Activated naive CD4-positive, alpha-beta T cell treated with anti-CD3 and anti-CD28 coated beads, Interleukin-2, amount 50 U/mL, for 72 hours (primary cell): Measurements from ENCODE around the gene ACE. TPM values are rescaled to one million over a fixed set of nuclear protein-coding genes. Genes with fewer than 3 reads are reported as not detected.

Experiments
- ATAC-seq, 2 donors: fragments of 150-1000 bp; cut with Tn5 transposase; 2 replicates each; pipeline ENCODE4 v1.10.0; 2021; ENCODE audit warnings: mild to moderate bottlenecking in 2 of 2, moderate library complexity in 2 of 2
- DNase-seq, 2 donors: peaks; one replicate each; pipeline ENCODE4 v3.0.0; 2021 to 2022; ENCODE audit warnings: low spot score in 2 of 2
- H3K27ac Mint-ChIP-seq, 2 donors: one replicate each; pipeline ENCODE4 v1.8.0; 2022; ENCODE audit warnings: mild to moderate bottlenecking in 2 of 2, mixed read lengths in 2 of 2
- H3K36me3 Mint-ChIP-seq, 2 donors: one replicate each; pipeline ENCODE4 v1.8.0; 2022; ENCODE audit warnings: mixed read lengths in 2 of 2
- H3K9me3 Mint-ChIP-seq, 2 donors: one replicate each; pipeline ENCODE4 v1.8.0; 2022; ENCODE audit warnings: mixed read lengths in 2 of 2
- total RNA-seq, 2 donors: library from RNA; stranded (reverse); gene quantifications; one replicate each; pipeline ENCODE4 v1.2.3, GENCODE V29; 2022

Gene ACE
- total RNA-seq, 2 donors from 2014 or later, result 0.39 to 0.66 TPM

DNA sequence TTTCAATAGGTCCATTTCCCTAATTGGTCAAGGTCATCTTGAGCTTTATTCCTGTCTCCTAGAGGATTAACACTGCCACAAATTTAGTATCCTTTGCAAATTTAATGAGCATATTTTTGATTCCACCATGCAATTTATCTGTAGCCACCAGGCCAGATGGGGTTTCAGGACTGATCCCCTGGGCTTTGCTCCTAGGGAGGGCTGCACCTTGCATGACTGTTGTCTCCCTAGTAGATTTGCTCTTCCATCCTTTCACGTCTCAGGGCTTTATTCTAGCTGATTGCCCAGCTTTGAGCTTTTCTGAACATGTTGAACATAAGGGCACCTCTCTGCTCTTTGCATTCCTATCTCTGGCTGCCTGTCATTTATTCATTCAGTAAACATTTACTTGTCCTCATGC, 38.6 kb downstream of the ACE start:
- no peaks in the 10 kb centered on the region for H3K9me3 Mint-ChIP-seq
- no peaks in the 10 kb centered on the region for H3K36me3 Mint-ChIP-seq
- ATAC-seq, result no peak
- DNase-seq, result no peak
- no peak overlapping the region for H3K27ac Mint-ChIP-seq

DNA sequence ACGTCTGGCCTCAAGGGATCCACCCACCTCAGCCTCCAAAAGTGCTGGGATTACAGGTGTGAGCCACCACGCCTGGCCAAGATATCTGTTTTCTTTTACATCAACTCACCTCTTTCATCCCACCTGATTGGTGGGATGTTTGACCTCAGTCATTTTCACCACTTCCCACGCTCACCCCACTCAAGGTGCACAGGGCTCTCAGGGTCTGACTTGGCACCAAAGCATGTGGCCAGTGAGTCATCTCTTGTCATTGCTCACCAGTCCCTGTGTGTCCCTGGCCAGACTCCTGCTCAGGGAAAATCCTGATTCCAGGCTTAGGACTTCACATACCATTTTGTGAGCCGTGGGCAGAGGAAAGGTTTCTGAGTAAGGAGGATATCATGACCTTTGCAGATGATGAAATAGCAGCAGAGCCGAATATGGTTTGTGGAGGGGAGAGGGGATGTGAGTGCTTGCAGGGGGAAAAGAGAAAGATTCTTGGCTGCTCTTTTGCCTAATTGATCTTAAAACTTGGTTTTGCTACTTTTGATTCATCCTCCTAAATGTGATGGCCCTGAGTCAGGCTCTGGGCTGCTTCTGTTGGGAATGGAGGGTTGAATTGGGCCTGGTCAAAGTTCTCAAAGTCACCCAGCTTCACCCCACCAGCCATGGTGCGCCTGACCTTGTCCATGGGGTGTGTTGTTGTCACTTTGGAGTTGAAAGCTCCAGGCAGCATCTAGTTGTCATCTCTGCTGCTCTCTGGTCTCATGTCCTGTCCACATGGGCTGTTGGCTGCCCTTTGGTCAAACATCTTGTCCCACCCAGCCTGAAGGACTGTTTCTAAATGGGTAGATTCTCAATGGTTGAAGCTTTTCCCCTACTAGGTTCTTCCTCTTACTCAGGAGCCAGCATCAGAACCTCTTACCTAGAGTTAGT, 40.3 kb downstream of the ACE start:
- ATAC-seq, result peak; percentile 88 to 96
- DNase-seq, result peak in 1 of 2 donors; percentile 75
- H3K27ac Mint-ChIP-seq, result peak overlapping the region in 1 of 2 donors; percentile 60
- H3K36me3 Mint-ChIP-seq, result no peaks in the 10 kb centered on the region
- H3K9me3 Mint-ChIP-seq, result no peaks in the 10 kb centered on the region

DNA sequence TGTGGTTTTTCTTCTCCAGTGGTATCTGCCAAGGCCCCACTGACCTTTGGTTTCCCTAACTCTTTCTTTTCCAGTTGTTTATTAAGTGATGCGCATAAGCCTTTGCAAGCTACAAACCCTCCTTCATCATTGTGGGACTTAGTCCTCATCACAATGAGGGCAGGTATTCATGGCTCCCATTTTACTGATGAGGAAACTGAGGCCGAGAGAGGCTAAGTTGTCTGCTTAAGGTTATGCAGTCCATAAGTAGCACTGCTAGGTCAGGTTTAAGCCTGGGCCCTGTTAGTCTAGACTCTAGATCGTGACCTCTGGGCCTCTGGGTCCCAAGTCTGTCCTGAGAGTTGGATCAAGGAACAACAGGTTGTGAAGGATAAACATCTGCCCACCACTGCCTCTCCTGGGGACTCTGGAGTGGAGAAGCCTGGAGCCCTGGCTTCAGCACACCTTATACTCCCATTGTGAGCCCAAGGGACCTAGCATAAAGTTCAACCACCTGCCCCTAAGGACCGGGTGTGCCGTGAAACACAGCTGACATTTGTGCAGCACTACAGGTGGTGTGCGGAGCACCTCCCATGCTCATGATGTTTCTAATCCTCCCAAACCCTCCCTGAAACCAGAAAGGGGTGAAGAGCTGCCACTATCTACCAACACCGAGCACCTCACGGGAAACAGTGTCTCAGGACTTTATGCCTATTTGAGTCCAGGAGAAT, 41.1 kb downstream of the ACE start:
- Mint-ChIP-seq H3K9me3 (no peaks in the 10 kb centered on the region), H3K36me3 (no peaks in the 10 kb centered on the region), H3K27ac (no peak overlapping the region)
- DNase-seq, result no peak
- ATAC-seq, result no peak

DNA sequence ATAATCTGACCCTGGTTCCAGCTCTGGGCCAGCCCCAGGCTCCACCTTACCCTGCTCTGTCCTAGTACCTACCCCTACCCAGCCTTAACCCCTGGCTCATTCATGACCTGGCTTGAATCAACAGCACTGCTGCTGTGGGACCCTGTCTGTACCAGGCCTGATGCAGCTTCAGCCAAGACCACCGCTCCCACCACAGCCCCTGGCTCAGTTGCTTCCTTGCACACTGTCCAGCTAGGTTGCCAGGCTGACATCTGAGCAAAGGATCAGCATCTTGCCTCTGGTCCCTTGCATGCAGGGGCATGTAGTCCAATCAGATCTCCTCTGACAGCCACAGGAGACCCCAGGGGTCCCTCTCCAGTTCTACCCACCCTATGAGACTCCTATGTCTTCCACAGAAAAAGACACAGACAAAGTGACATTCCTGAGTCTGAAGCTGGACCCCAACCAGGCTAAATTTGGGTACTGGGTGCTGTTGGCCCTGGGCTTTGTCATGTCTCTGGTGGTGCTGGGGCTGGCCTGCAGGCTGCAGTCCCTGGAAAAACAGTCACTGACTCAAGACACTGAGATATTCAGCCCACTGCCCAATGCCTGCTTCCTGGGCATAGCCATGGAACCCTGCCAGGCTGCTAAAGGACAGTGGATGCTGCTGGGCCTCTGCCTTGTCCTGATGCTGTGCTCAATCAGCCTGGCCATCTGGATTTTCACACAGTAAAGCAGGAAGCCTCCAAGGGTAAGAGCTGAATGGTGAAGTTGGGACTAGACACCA, 42.4 kb downstream of the ACE start:
- no peak for DNase-seq
- no peak for ATAC-seq
- H3K9me3 Mint-ChIP-seq, result no peaks in the 10 kb centered on the region

DNA sequence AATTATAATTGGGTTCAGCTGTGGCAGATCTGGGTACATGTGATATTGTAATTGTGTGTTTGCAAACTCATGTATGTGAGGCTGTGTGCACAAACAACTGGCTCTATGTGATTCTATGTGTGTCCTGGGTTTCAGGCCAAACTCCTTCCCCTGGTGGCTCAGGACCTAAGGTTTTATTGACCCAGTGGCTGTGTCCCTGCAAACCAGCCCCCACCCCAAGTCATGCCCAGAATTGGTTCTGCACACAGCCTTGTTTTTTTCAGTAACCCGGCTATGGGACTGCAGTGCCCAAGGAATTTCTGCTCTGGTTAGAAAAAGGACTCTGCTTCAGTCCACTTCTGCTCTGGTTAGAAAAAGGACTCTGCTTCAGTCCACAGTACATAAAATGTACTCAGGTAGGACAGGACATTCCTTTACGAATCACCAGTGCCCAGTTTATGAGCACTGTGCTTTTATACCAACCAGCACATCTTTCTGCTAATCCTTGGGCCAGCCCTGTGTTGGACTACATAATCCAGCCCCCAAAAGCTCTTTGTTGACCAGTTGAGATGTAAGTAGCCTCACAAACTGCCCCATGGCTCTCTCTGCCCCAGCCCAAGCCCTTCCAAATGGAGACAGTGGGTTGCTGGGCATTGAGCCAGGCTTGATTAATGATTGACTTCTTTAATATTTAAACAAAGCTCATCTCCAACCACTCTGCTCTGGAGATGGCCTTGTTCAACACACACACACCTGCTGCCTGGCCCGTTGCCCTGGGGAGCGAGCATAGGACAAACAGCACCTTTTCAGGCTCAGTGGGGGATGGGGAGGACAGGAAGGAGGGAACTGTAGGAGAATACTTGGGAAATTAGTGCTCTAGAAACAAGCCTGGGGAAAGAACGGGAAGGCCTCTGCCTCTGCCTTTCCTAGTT, 43.4 kb downstream of the ACE start:
- DNase-seq, result no peak
- H3K9me3 Mint-ChIP-seq, result no peaks in the 10 kb centered on the region

More for the DNA sequence above, 42.4 kb downstream of the ACE start:
- no peaks in the 10 kb centered on the region for H3K36me3 Mint-ChIP-seq
- H3K27ac Mint-ChIP-seq, result no peak overlapping the region

DNA sequence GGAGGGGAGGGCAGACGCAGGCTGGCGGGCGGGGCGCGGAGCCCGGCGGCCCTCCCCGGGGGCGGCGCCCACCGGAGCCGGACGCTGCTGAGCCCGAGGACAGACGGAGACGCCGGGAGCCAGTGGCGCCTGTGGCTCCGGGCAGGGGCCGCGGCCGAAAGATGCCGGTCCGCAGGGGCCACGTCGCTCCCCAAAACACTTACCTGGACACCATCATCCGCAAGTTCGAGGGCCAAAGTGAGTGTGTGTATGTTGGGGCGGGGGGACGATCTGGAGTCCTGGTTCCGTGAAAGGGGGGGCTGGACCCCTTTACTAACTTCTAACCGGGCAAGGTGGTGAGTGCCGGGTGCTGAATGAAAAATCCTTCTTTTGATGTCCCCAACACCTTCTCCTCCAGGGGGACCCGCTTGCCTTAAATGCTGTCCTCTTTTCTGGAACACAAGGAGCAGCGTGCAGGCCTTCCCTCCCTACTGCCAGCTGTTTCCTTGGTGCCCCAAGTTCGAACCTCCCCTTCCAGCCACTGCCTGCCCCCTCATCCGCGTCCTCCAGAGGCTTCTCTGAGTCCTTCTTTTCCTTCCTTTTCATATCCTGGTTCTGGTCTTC, 46.5 kb downstream of the ACE start, which contains the start of gene KCNH6:
TSS of gene KCNH6 (plus strand) at position 106 of the 603 bp plus-strand sequence. CDS start at position 162, 56 bp downstream.
- H3K36me3 Mint-ChIP-seq, result no peaks in the 10 kb centered on the region
- ATAC-seq (peak in 1 of 2 donors; percentile 53), DNase-seq (no peak)
- H3K27ac Mint-ChIP-seq, result no peak within 1 kb of the TSS
- no peaks in the 10 kb centered on the region for H3K9me3 Mint-ChIP-seq

More for the DNA sequence above, 43.4 kb downstream of the ACE start:
- ATAC-seq, result no peak
- no peak overlapping the region for H3K27ac Mint-ChIP-seq
- H3K36me3 Mint-ChIP-seq, result no peaks in the 10 kb centered on the region

DNA sequence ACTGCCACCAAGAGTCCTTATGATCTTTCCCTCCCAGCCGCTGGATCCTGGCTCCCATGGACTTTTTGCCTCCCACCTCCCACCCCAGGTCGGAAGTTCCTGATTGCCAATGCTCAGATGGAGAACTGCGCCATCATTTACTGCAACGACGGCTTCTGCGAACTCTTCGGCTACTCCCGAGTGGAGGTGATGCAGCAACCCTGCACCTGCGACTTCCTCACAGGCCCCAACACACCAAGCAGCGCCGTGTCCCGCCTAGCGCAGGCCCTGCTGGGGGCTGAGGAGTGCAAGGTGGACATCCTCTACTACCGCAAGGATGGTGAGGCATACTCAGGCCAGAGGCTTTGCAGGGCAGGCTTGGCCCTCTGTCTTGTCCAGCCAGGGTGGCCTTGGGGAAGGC, 47.2 kb downstream of the ACE start:
- H3K9me3 Mint-ChIP-seq, result no peaks in the 10 kb centered on the region
- DNase-seq, result no peak
- no peak for ATAC-seq
- no peaks in the 10 kb centered on the region for H3K36me3 Mint-ChIP-seq
- H3K27ac Mint-ChIP-seq, result no peak overlapping the region

DNA sequence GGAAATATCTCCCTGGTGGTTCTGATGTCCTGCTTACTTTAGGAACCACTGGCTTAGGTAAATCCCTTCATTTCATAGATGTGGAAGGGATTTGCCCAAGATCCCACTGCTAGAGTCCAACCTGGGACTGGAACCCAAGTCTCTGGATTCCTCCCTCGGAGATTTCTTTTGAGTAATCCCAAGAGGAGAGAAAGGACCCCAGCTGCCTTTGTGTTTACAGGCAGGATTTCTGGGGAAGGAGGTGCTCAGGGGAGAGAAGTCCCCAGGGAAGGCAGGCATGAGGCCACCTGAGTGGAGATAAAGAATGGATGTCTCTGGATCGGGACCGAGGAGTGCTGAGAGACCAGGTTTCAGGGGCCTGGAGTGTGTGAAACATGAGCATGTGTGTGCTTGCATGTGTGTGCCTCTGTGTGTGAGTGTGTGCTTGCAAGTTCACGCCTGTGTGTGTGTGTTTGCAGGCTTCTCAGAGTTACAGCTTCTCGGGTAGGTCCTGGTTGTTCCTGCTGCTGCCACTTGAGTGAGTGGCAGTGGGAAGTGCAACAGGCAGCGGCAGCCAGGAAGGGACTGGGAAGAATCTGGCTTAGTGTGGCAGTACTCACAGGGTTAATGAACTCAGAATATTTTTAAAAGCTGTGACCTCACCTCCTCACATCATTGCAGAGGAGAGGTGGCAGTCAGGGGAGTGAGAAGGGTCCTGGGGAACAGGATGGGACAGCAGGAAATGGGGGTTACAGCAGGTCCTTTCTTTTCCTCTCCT, 48.5 kb downstream of the ACE start:
- H3K9me3 Mint-ChIP-seq, result no peaks in the 10 kb centered on the region
- no peaks in the 10 kb centered on the region for H3K36me3 Mint-ChIP-seq
- no peak for ATAC-seq
- no peak for DNase-seq
- no peak overlapping the region for H3K27ac Mint-ChIP-seq

DNA sequence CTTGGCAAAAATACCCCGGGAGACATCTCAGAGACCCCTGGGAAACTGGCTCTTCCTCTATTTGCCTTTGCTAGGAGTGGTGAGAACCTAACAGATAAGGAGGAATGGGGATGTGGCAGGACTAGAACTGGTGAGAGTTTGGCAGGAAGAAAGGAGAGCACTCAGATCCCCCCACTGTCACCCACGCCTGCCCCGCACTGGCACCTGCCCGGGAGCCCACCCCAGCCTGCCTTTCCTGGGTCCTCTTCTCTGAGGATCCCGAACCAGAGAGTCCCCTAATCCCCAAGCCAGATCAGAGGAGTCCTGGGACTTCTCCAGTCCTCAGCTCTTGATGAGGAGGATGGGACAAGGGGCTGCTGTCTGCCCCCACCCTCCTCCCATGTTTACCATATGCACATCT, 50.0 kb downstream of the ACE start:
- no peak overlapping the region for H3K27ac Mint-ChIP-seq
- H3K9me3 Mint-ChIP-seq, result no peaks in the 10 kb centered on the region
- ATAC-seq, result no peak
- no peaks in the 10 kb centered on the region for H3K36me3 Mint-ChIP-seq
- DNase-seq, result no peak

DNA sequence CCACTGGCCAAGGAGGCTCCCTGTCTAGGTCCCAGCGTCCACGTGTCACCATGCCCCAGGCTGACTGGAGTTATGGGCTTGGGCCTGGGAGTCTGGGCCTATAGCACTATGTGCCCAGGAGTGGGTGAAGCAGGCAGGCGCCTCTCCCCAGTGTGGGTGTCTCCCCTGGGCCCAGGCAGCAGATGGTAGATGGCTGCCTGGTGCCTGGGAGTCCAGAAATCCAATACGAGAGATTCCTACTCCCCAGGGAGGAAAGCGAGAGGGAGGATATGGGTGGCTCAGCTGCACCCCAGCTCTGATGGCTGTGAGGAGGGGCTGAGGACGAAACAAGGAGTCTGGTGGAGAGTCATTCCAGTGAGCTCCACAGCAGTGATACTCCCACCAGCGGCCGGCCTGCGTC, 51.3 kb downstream of the ACE start:
- DNase-seq, result no peak
- Mint-ChIP-seq H3K9me3 (no peaks in the 10 kb centered on the region), H3K27ac (no peak overlapping the region), H3K36me3 (no peaks in the 10 kb centered on the region)
- no peak for ATAC-seq

DNA sequence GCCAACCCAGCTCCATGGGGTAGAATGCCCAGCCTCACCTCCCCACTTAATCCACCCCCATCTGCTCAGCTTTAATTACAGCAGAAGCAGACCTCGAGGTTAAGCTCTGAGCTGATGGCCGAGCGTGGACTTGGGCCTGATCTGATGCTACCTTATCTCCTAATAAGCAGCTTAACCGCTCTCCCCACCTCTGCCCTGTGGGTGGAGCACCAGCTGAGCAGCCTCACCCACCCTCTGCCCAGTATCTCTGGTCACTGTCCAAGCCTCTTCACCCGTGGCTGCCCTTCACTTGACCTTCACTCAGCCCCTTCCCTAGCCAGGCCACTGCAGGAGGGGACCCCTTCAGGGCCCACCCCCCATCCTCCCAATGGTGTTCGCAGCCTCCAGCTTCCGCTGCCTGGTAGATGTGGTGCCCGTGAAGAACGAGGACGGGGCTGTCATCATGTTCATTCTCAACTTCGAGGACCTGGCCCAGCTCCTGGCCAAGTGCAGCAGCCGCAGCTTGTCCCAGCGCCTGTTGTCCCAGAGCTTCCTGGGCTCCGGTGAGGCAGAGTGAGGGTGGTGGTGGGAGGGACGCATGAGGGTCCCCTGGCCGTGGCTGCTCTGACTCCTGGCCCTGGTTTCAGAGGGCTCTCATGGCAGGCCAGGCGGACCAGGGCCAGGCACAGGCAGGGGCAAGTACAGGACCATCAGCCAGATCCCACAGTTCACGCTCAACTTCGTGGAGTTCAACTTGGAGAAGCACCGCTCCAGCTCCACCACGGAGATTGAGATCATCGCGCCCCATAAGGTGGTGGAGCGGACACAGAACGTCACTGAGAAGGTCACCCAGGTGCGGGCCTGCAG, 53.1 kb downstream of the ACE start:
- peak overlapping the region in 1 of 2 donors; percentile 38 for H3K27ac Mint-ChIP-seq
- H3K9me3 Mint-ChIP-seq, result no peaks in the 10 kb centered on the region
- no peak for DNase-seq
- ATAC-seq, result no peak
- H3K36me3 Mint-ChIP-seq, result no peaks in the 10 kb centered on the region

DNA sequence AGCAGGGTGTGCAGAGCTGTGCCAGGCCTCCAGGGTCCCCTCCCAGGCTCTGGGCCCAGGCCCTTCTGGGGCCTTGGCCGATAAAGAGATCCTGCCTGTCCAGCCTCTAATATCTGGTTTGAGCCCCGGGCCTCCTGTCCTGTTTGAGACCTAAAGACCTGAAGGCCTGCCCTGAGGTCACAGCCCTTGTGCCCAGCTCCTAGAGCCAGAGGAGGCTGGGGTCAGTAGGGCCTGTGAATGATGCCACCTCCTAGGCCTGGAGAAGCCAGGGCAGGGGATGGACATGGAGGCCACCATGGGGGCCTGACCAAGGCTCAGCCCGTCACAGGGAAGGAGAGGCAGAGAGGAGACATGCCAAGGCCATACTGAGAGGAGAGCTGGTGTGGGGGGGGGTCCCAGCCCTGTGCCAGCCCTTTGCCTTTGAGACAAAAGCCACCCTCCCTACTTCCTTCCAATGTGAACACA, 53.7 kb downstream of the ACE start:
- no peak for ATAC-seq
- DNase-seq, result no peak
- H3K27ac Mint-ChIP-seq, result no peak overlapping the region
- no peaks in the 10 kb centered on the region for H3K36me3 Mint-ChIP-seq
- no peaks in the 10 kb centered on the region for H3K9me3 Mint-ChIP-seq

DNA sequence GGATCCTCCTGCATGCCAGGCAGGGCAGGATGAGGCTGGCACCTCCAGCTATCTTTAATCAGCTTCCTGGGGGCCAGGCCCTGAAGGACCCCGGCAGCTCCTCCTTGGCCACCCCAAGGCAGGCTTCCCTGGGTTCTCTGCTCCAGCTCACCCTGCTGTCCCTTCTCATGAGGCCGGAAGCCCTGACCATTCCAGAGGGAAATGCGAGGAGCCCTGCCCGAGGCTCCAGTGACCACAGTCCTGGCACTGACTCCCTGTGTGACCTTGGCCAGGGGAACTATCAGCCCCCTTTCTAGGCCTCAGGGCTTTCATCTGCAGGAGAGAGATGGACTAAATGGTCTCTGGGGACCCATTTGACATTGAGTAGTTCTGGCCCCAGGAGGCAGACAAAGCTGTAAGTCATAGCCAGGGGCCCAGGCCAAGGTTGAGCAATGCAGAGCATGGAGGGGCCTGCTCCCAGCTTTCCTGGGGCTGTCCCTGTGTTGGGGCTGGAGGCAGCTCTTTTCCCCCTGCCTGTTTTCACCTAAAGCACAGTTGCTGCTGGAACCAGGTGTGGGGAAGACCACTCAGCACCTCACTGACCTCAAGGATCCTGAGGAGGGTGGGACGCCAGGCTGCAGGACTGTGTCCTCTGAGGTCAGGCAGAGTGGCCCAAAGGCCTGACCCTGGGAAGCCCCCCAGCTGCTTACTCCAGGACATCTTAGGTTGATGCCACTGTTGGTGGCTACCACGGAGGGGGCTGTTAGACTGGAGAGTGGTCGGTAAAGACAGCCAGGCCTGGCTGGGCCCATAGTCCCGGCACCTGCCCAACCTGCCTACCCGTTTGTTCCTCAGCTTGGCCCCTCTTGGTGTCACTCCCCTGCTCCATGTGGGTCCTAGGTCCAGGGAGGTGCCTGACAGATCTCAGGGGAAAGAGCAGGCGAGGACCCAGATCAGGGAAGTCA, 54.4 kb downstream of the ACE start:
- Mint-ChIP-seq H3K9me3 (no peaks in the 10 kb centered on the region), H3K27ac (no peak overlapping the region), H3K36me3 (no peaks in the 10 kb centered on the region)
- ATAC-seq (no peak), DNase-seq (no peak)
